HT-29 (cell line): ENCODE data around the gene ZNF674. TPM values are rescaled to one million over a fixed set of nuclear protein-coding genes. Genes with fewer than 3 reads are reported as not detected.
"Not testable (repeated sequence)": the region's sequence is repeated elsewhere in the genome, so short reads cannot be mapped to it uniquely, and the experiment has no call there.

ENCODE experiments used
- DNase-seq: peaks from one replicate; pipeline ENCODE4 v3.0.0-alpha.2; 2015; ENCODE audit warnings: low spot score
- total RNA-seq: library from RNA; depleted of rRNA; stranded (reverse); fragments of >200 nt; shearing (Covaris generic); gene quantifications from 2 replicates; pipeline ENCODE4 v1.2.3, GENCODE V29; 2014

The ZNF674 gene
- total RNA-seq, 1 experiment from 2014 or later, result 4.0 TPM

- no peak for DNase-seq
Observed at GRCh38 chrX:46571423-46572339, 26.5 kb upstream of the ZNF674 start.

- DNase-seq, result no peak
Observed at GRCh38 chrX:46569621-46570020, 24.4 kb upstream of the ZNF674 start.

- no peak for DNase-seq
Observed at GRCh38 chrX:46567388-46567787, 22.2 kb upstream of the ZNF674 start.

GRCh38 chrX:46561824-46562657 lies 16.8 kb upstream of the ZNF674 start:
- DNase-seq, result no peak

- DNase-seq, result no peak
Observed at GRCh38 chrX:46559062-46559461, 13.8 kb upstream of the ZNF674 start.

GRCh38 chrX:46554942-46555341 lies 9.7 kb upstream of the ZNF674 start:
- DNase-seq, result peak; percentile 35

GRCh38 chrX:46553935-46554334 lies 8.7 kb upstream of the ZNF674 start:
- no peak for DNase-seq

- no peak for DNase-seq
Observed at GRCh38 chrX:46551494-46552128, 6.4 kb upstream of the ZNF674 start.

GRCh38 chrX:46549914-46550313 lies 4.7 kb upstream of the ZNF674 start:
- DNase-seq, result no peak

- DNase-seq, result no peak
Observed at GRCh38 chrX:46547857-46548256, 2.6 kb upstream of the ZNF674 start.

GRCh38 chrX:46544527-46544926 lies 694 bp downstream of the ZNF674 start:
- DNase-seq, result not testable (repeated sequence)

- DNase-seq, result no peak
Observed at GRCh38 chrX:46543441-46543840, 1.8 kb downstream of the ZNF674 start.

- no peak for DNase-seq
Observed at GRCh38 chrX:46531442-46531841, 13.8 kb downstream of the ZNF674 start.

- DNase-seq, result not testable (repeated sequence)
Observed at GRCh38 chrX:46530404-46530908, 14.8 kb downstream of the ZNF674 start.

- not testable (repeated sequence) for DNase-seq
Observed at GRCh38 chrX:46529740-46530403, 15.3 kb downstream of the ZNF674 start.

- DNase-seq, result not testable (repeated sequence)
Observed at GRCh38 chrX:46528640-46529039, 16.6 kb downstream of the ZNF674 start.

- no peak for DNase-seq
Observed at GRCh38 chrX:46506076-46506475, 39.1 kb downstream of the ZNF674 start.

GRCh38 chrX:46502848-46503247 lies 42.4 kb downstream of the ZNF674 start:
- DNase-seq, result no peak

- DNase-seq, result peak; percentile 3
Observed at GRCh38 chrX:46500054-46500453, 45.2 kb downstream of the ZNF674 start.

- DNase-seq, result no peak
Observed at GRCh38 chrX:46488712-46489111, 56.5 kb downstream of the ZNF674 start.

GRCh38 chrX:46485897-46486296 lies 59.3 kb downstream of the ZNF674 start:
- DNase-seq, result peak; percentile 41
